ENCODE data around the gene AP2B1.

DNA sequence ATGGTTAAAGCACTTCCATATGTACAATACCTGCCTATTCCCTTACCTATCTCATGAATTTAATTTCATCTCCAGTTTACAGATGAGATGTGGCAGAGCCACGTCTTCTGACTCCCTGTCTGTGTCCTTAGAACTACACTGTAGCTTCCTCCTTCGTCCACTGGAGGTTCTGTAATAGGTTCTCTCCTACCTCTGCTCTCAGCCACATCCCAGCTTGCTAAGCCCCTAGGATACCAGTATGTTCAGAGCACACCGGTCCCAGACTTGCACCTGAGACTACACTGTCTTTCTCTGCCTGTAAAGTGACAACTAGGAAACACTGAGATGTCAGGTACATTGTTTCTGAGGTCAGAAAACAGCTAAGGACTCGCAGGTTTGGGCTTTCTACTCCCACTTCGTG lies 140.5 kb downstream of the AP2B1 start:
- TF ChIP-seq, protein P1, sequence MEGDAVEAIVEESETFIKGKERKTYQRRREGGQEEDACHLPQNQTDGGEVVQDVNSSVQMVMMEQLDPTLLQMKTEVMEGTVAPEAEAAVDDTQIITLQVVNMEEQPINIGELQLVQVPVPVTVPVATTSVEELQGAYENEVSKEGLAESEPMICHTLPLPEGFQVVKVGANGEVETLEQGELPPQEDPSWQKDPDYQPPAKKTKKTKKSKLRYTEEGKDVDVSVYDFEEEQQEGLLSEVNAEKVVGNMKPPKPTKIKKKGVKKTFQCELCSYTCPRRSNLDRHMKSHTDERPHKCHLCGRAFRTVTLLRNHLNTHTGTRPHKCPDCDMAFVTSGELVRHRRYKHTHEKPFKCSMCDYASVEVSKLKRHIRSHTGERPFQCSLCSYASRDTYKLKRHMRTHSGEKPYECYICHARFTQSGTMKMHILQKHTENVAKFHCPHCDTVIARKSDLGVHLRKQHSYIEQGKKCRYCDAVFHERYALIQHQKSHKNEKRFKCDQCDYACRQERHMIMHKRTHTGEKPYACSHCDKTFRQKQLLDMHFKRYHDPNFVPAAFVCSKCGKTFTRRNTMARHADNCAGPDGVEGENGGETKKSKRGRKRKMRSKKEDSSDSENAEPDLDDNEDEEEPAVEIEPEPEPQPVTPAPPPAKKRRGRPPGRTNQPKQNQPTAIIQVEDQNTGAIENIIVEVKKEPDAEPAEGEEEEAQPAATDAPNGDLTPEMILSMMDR (IDR thresholded peaks at IDR 0.05): no peak
- no peak for TF ChIP-seq POLR2A (IDR thresholded peaks at IDR 0.05)

Data from transverse colon (tissue), 3 donors.